Parathyroid adenoma (tissue), 2 donors: ENCODE data around the gene TMEM127.

Experiments used
- H2AFZ ChIP-seq: fragments of 300-600 bp; sonication (generic); one replicate; pipeline ENCODE4 v1.7.0; 2017; ENCODE audit warnings: antibody characterized with exemption, mild to moderate bottlenecking
- H3K27ac ChIP-seq: fragments of 300-600 bp; sonication (generic); one replicate; pipeline ENCODE4 v1.7.0; 2017
- H3K27me3 ChIP-seq: fragments of 300-600 bp; sonication (generic); one replicate; pipeline ENCODE4 v1.7.0; 2017; ENCODE audit warnings: low read length; ENCODE audit not compliant: control insufficient read depth, insufficient read depth
- H3K36me3 ChIP-seq: fragments of 300-600 bp; sonication (generic); one replicate; pipeline ENCODE4 v1.7.0; 2017; ENCODE audit warnings: low read length; ENCODE audit not compliant: control insufficient read depth, insufficient read depth
- H3K4me1 ChIP-seq: fragments of 300-600 bp; sonication (generic); one replicate; pipeline ENCODE4 v1.7.0; 2017; ENCODE audit warnings: control low read depth
- H3K4me2 ChIP-seq: fragments of 300-600 bp; sonication (generic); one replicate; pipeline ENCODE4 v1.7.0; 2017; ENCODE audit warnings: low read length
- H3K4me3 ChIP-seq: fragments of 300-600 bp; sonication (generic); one replicate; pipeline ENCODE4 v1.7.0; 2017; ENCODE audit warnings: low read depth, low read length
- H3K79me2 ChIP-seq: fragments of 300-600 bp; sonication (generic); one replicate; pipeline ENCODE4 v1.7.0; 2017; ENCODE audit warnings: control low read depth
- H3K9ac ChIP-seq: fragments of 300-600 bp; sonication (generic); one replicate; pipeline ENCODE4 v1.7.0; 2017; ENCODE audit warnings: mild to moderate bottlenecking
- H3K9me3 ChIP-seq: fragments of 300-600 bp; sonication (generic); one replicate; pipeline ENCODE4 v1.7.0; 2017; ENCODE audit warnings: low read length; ENCODE audit not compliant: control insufficient read depth
- TF ChIP-seq, protein P1 (sequence below): fragments of 300-600 bp; sonication (generic); IDR thresholded peaks from one replicate; pipeline ENCODE4 v1.7.0; 2017; ENCODE audit warnings: antibody characterized with exemption, mild to moderate bottlenecking
- donor health status: primary hyperparathyroidism.

Gene TMEM127

DNA sequence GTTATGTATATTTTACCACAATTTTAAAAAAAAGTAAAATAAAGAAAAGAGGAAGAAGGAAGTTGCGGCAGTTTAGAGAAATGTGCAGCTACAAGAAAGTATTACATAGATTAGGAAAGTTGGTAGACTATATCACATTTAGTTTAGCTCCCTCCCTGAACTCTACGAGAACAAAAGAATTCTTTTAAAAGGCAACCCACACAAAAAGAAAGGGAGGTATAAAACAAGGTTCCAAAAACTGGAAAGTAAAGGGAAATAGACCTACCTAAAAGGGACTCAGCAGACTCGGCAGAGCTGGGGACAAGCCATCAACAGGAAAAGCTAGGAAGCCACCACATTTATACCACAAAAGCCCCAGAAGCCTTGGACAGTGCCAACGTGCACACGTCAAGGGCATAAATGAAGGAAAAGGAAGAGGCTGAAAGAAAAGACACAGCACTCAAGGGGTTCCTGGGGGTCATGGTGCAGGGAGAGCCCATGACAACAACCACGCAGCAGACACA is 9.1 kb downstream of the TMEM127 start:
- Histone ChIP-seq H3K79me2 (peaks cover 66% of the 10 kb centered on the region), H3K36me3 (no peaks in the 10 kb centered on the region), H2AFZ (no peak overlapping the region), H3K4me1 (peaks cover 43% of the 10 kb centered on the region), H3K9me3 (no peaks in the 10 kb centered on the region), H3K27ac (peak overlapping the region; percentile 92), H3K9ac (no peak overlapping the region), H3K4me3 (no peak overlapping the region), H3K4me2 (no peak overlapping the region), H3K27me3 (no peaks in the 10 kb centered on the region)
- TF ChIP-seq, protein P1, sequence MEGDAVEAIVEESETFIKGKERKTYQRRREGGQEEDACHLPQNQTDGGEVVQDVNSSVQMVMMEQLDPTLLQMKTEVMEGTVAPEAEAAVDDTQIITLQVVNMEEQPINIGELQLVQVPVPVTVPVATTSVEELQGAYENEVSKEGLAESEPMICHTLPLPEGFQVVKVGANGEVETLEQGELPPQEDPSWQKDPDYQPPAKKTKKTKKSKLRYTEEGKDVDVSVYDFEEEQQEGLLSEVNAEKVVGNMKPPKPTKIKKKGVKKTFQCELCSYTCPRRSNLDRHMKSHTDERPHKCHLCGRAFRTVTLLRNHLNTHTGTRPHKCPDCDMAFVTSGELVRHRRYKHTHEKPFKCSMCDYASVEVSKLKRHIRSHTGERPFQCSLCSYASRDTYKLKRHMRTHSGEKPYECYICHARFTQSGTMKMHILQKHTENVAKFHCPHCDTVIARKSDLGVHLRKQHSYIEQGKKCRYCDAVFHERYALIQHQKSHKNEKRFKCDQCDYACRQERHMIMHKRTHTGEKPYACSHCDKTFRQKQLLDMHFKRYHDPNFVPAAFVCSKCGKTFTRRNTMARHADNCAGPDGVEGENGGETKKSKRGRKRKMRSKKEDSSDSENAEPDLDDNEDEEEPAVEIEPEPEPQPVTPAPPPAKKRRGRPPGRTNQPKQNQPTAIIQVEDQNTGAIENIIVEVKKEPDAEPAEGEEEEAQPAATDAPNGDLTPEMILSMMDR: no peak

DNA sequence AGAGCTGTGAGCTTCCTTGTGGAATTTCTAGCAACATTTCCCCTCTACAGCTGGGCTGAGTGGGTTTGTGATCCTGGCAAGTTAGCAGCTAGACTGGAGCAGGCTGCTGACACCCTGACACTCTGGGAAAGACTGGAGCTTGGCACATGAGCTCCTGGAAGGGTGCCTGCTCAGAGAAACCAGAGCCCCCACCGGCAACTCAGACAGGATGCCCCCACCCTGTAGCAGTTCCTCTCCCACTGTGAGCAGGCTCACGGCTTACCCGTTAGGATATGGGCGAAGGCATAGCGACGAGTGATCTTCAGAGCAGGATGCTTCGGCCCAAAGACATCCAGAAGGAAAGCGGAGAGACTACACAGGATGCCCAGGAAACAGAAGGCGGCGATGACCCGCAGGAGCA is 11.2 kb downstream of the TMEM127 start:
- Histone ChIP-seq H3K79me2 (peaks cover 62% of the 10 kb centered on the region), H3K27me3 (no peaks in the 10 kb centered on the region), H3K4me3 (no peak overlapping the region), H3K4me2 (no peak overlapping the region), H2AFZ (no peak overlapping the region), H3K4me1 (peaks cover 41% of the 10 kb centered on the region), H3K9me3 (no peaks in the 10 kb centered on the region), H3K27ac (peak overlapping the region; percentile 12), H3K36me3 (no peaks in the 10 kb centered on the region), H3K9ac (no peak overlapping the region)
- TF ChIP-seq, protein P1: no peak

DNA sequence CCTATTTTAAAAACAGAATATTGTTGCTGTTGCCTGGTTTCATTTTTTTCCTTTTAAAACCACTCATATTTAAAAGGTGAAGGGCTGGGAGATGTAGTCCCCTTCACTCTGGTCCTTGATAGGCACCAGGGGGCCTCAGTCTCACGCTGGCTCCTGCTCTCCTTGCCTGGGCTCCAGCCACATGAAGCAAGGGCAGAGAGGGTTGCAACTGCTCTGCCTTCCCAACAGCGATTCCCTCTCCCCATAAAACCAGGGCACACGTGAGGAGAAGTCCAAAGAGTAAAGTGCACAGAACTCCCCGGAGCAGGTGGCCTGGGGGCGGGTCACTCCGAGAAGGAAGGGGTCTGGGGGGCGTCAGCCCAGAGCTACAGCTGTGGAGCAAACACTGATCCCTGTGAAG is 12.8 kb downstream of the TMEM127 start:
- Histone ChIP-seq H2AFZ (no peak overlapping the region), H3K36me3 (no peaks in the 10 kb centered on the region), H3K27ac (no peak overlapping the region), H3K4me1 (peaks cover 30% of the 10 kb centered on the region), H3K79me2 (peaks cover 53% of the 10 kb centered on the region), H3K9me3 (no peaks in the 10 kb centered on the region), H3K4me3 (no peak overlapping the region), H3K27me3 (no peaks in the 10 kb centered on the region), H3K4me2 (no peak overlapping the region), H3K9ac (no peak overlapping the region)
- TF ChIP-seq, protein P1: no peak

DNA sequence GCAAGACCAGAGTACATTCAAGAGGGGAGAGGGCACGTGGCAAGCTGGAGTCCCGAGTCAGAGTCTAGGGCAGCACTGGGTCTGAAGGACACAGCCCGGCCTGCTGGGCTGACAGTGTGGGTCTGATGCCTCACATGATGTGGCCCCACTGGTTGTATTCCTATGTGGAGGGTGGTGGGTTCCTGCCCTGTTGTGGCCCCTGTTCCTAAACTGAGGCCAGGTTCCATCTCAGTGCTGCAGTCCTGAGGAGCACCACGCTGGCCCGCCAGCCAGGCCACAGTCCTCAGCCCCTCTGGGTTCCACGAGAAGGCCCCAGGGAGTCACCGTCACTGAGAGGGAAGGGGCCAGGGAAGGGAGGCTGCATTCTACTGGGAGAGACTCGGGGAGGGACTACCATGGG is 13.3 kb downstream of the TMEM127 start:
- Histone ChIP-seq H2AFZ (no peak overlapping the region), H3K27ac (peak overlapping the region; percentile 84), H3K36me3 (no peaks in the 10 kb centered on the region)

More for the DNA sequence above, 13.3 kb downstream of the TMEM127 start:
- Histone ChIP-seq H3K27me3 (no peaks in the 10 kb centered on the region), H3K4me2 (no peak overlapping the region), H3K4me3 (no peak overlapping the region), H3K4me1 (peaks cover 25% of the 10 kb centered on the region), H3K9me3 (no peaks in the 10 kb centered on the region), H3K79me2 (peaks cover 49% of the 10 kb centered on the region), H3K9ac (no peak overlapping the region)
- TF ChIP-seq, protein P1: no peak
